Measurements from ENCODE around the gene MDK. TPM values are rescaled to one million over a fixed set of nuclear protein-coding genes. Genes with fewer than 3 reads are reported as not detected.

MDK gene
- total and polyA plus RNA-seq, 2 experiments from 2014 or later, result 388 to 477 TPM

GRCh38 chr11:46367916-46368267 is 13.6 kb upstream of the MDK start:
- peaks cover 9% of the 10 kb centered on the region for H3K4me1 ChIP-seq (ENCODE audit: insufficient read depth)
- no peak overlapping the region for H3K4me2 ChIP-seq
- H3K36me3 ChIP-seq (ENCODE audit: insufficient read depth), result no peaks in the 10 kb centered on the region; the same call in 1 of the 2 replicates
- H3K9me2 ChIP-seq (ENCODE audit: insufficient read depth), result no peaks in the 10 kb centered on the region
- H2AFZ ChIP-seq, result no peak overlapping the region
- peaks cover 24% of the 10 kb centered on the region; the same call in 1 of the 2 replicates for H3F3A ChIP-seq (replicated peaks; ENCODE audit: low read depth)
- Mint-ChIP-seq H3K9me3 (no peaks in the 10 kb centered on the region), H3K4me1 (peaks cover 39% of the 10 kb centered on the region), H3K36me3 (ENCODE audit: low read depth) (peaks cover 32% of the 10 kb centered on the region), H3K4me3 (no peak overlapping the region), H3K27me3 (ENCODE audit: insufficient read depth, low read depth, poor library complexity) (peaks cover 7% of the 10 kb centered on the region), H3K27ac (no peak overlapping the region; the same call in 1 of the 2 replicates)
- H3K4me3 ChIP-seq, result no peak overlapping the region
- peaks cover 8% of the 10 kb centered on the region; the same call in 1 of the 2 replicates for H4K20me1 ChIP-seq (replicated peaks; ENCODE audit: insufficient read depth)
- no peak for ATAC-seq
- no peaks in the 10 kb centered on the region for H3K27me3 ChIP-seq (ENCODE audit: insufficient read depth)
- no peak overlapping the region for H3K27ac ChIP-seq (ENCODE audit: low read depth)
- H3K79me2 ChIP-seq (replicated peaks; ENCODE audit: insufficient read depth), result peaks cover 10% of the 10 kb centered on the region; the same call in 1 of the 2 replicates
- DNase-seq (ENCODE audit: low spot score), result no peak
- TF ChIP-seq CTCF (conservative IDR thresholded peaks at IDR 0.05; ENCODE audit: low read depth in 2 of 2) (peak in 1 of 2 experiments; percentile 4; a peak in 1 of 4 replicates), STAT1 (IDR thresholded peaks at IDR 0.05; ENCODE audit: unreplicated experiment) (no peak)

- DNase-seq (ENCODE audit: low spot score) (peak; percentile 92), ATAC-seq (peak; percentile 78)
- Histone ChIP-seq H2AFZ (no peak overlapping the region), H3K27me3 (ENCODE audit: insufficient read depth) (no peaks in the 10 kb centered on the region), H3K4me1 (ENCODE audit: insufficient read depth) (peaks cover 9% of the 10 kb centered on the region), H3K79me2 (replicated peaks; ENCODE audit: insufficient read depth) (no peaks in the 10 kb centered on the region), H3K36me3 (ENCODE audit: insufficient read depth) (no peaks in the 10 kb centered on the region; the same call in 1 of the 2 replicates), H3K4me2 (no peak overlapping the region), H3K9me2 (ENCODE audit: insufficient read depth) (no peaks in the 10 kb centered on the region), H4K20me1 (replicated peaks; ENCODE audit: insufficient read depth) (peaks cover 12% of the 10 kb centered on the region), H3F3A (replicated peaks; ENCODE audit: low read depth) (peaks cover 24% of the 10 kb centered on the region; the same call in 1 of the 2 replicates), H3K4me3 (no peak overlapping the region), H3K27ac (ENCODE audit: low read depth) (0 out of 2 replicates have a peak overlapping the region, but pooled peaks have one; percentile 39)
- peaks cover 4% of the 10 kb centered on the region for H3K27me3 Mint-ChIP-seq (ENCODE audit: insufficient read depth, low read depth, poor library complexity)
- no peak overlapping the region; the same call in 2 of the 3 replicates for H3K4me3 Mint-ChIP-seq
- TF ChIP-seq CTCF (conservative IDR thresholded peaks at IDR 0.05; ENCODE audit: low read depth in 2 of 2) (peak; percentile 80 to 85), POLR2AphosphoS5 (IDR thresholded peaks at IDR 0.05; ENCODE audit: low read depth) (no peak)
- no peaks in the 10 kb centered on the region for H3K9me3 Mint-ChIP-seq
- H3K36me3 Mint-ChIP-seq (ENCODE audit: low read depth), result peaks cover 37% of the 10 kb centered on the region
- peak overlapping the region; percentile 92 for H3K27ac Mint-ChIP-seq
- peaks cover 30% of the 10 kb centered on the region for H3K4me1 Mint-ChIP-seq
Observed at GRCh38 chr11:46369458-46370152, 11.9 kb upstream of the MDK start.

- Histone ChIP-seq H3K9me2 (ENCODE audit: insufficient read depth) (no peaks in the 10 kb centered on the region), H3F3A (replicated peaks; ENCODE audit: low read depth) (peaks cover 24% of the 10 kb centered on the region; the same call in 1 of the 2 replicates), H3K79me2 (replicated peaks; ENCODE audit: insufficient read depth) (no peaks in the 10 kb centered on the region), H3K4me3 (no peak overlapping the region), H4K20me1 (replicated peaks; ENCODE audit: insufficient read depth) (peaks cover 12% of the 10 kb centered on the region), H3K4me1 (ENCODE audit: insufficient read depth) (peaks cover 9% of the 10 kb centered on the region), H3K27me3 (ENCODE audit: insufficient read depth) (no peaks in the 10 kb centered on the region), H3K27ac (ENCODE audit: low read depth) (no peak overlapping the region), H2AFZ (no peak overlapping the region), H3K4me2 (no peak overlapping the region), H3K36me3 (ENCODE audit: insufficient read depth) (no peaks in the 10 kb centered on the region; the same call in 1 of the 2 replicates)
- H3K36me3 Mint-ChIP-seq (ENCODE audit: low read depth), result peaks cover 41% of the 10 kb centered on the region
- no peak overlapping the region for H3K27ac Mint-ChIP-seq
- H3K4me3 Mint-ChIP-seq, result no peak overlapping the region
- H3K4me1 Mint-ChIP-seq, result peaks cover 25% of the 10 kb centered on the region
- no peaks in the 10 kb centered on the region for H3K9me3 Mint-ChIP-seq
- peaks cover 4% of the 10 kb centered on the region for H3K27me3 Mint-ChIP-seq (ENCODE audit: insufficient read depth, low read depth, poor library complexity)
- ATAC-seq (no peak), DNase-seq (ENCODE audit: low spot score) (no peak)
- TF ChIP-seq CREB1 (CRISPR knock-in tag; IDR thresholded peaks at IDR 0.05; ENCODE audit: low read depth) (no peak), NANOG (IDR thresholded peaks at IDR 0.05; ENCODE audit: borderline replicate concordance) (no peak), JUNB (IDR thresholded peaks at IDR 0.05; ENCODE audit: unreplicated experiment) (no peak), ZNF331 (CRISPR knock-in tag; IDR thresholded peaks at IDR 0.05; ENCODE audit: low read depth) (no peak), ZNF114 (CRISPR knock-in tag; IDR thresholded peaks at IDR 0.05) (no peak), EZH2 (IDR thresholded peaks at IDR 0.05; ENCODE audit: low read depth, unreplicated experiment) (no peak), STAT1 (IDR thresholded peaks at IDR 0.05; ENCODE audit: unreplicated experiment) (no peak), CTCF (conservative IDR thresholded peaks at IDR 0.05; ENCODE audit: low read depth in 2 of 2) (no peak), EZH2phosphoT487 (IDR thresholded peaks at IDR 0.05; ENCODE audit: unreplicated experiment) (no peak), ETS1 (IDR thresholded peaks at IDR 0.05) (no peak)
Observed at GRCh38 chr11:46370253-46370652, 11.2 kb upstream of the MDK start.

Measured in GM23338 (cell line).